ENCODE data around the gene ZFY.

The ZFY gene

DNA sequence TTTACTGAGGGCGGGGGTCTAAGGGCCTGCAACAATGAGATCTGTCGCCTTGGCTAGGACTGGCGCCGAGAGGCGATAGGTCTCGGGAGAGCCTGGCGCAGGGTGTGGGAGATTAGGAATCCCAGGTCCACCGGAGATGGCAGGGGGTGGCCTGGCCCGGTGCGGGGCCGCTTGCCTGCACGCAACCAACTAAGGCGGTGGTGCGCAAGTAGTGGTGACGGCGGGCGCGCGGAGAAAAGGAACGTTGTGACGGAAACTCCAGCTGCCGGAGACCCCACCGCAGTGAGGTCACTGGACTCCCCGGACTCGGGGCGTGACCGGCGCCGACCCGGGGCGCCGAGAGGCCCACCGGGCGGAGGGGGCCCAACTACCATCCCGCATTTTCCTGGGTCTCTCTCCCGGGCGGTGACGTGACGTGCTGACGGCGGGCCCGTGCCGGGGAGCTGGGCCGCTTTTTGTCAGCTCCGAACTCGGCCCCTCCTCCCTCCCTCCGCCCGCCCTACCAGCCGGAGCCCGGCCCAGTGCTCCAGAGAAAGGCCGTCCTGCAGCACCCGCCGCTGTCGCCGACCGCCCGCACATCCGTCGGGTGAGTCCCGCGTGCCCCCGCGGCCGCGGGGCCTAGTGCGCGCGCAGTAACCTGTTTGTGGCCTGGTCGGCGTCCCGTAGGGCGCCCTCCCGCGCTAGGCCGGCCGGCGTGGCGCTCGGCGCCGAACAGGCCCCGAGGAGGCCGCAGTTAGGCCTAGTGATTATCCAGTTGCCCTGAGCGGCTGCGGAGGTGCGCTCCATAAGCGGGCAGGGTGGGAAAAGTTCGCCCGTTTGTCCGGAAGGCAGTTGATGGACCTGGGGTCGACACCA, at the start of gene ZFY:
Gene ZFY, plus strand, starts transcription at position 521 of the 855 bp plus-strand sequence. CDS start 18,556 bp downstream, outside the sequence.
- DNase-seq (ENCODE audit: low read depth in 2 of 3, low spot score in 1 of 3) = peak in 2 of 3 donors; percentile 39 to 44

DNA sequence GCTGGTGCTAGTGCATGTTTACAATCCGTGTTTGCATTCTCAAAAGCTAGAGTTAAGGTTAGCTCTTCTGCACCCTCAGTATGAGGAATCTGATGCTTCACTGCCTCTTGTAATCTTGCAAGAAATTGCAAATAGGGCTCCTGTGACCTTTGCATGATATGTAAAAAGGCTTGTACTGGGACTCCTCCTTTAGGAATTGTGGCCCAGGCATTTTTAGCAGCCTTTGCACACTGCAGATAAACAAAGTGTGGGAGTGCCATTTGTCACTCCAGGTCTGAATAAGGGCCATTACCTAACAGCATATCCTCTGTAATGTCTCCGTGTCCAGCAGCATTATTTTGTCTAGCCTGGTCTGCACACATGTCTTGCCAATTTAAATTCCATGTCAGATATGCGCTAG, 49.3 kb upstream of the ZFY start:
- DNase-seq (ENCODE audit: low read depth in 2 of 3, low spot score in 1 of 3) = no peak

GRCh38 chrY:2887386-2887785, 47.8 kb upstream of the ZFY start:
- peak in 1 of 3 donors; percentile 8 for DNase-seq (ENCODE audit: low read depth in 2 of 3, low spot score in 1 of 3)

- DNase-seq (ENCODE audit: low read depth in 2 of 3, low spot score in 1 of 3) = peak in 1 of 3 donors; percentile 12
Measured at GRCh38 chrY:2887955-2888354, 47.2 kb upstream of the ZFY start.

DNA sequence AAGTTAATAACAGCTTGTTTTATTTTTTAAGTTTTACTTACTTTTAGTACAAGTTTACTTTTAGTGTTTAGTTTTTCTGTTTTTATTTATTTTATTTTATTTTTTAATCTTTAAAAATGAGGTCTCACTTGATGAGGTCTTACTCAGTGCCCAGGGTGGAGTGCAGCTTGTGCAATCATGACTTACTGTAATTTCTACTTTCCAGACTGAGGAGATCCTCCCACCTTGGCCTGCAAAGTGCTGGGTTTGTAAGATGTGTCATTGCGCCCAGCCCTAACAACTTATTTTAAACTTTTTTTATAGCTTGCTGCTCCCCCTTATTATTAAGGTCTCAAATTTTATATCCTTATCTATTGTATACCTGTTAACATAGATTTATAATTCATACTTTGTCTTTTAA, 41.7 kb upstream of the ZFY start:
- no peak for DNase-seq (ENCODE audit: low read depth in 2 of 3, low spot score in 1 of 3)

DNA sequence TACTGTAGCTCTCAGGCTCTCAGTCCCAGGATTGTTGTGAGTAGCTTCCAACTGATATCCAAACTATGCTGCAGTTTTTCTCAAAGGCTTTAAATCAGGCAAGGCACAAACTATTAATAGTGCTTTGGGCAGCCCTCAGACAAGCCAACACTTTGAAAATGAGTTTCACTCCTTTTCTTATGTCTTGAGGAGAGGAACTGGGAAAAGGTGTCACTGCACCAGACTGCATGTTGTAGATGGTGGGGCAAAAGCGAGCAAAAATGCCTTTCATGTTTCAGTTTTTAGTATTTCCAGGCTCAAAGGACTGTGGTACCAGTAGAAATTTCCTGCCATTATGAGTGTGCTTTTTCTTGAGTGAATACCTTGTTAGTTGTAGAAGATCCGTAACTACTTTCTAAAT, 39.1 kb upstream of the ZFY start:
- DNase-seq (ENCODE audit: low read depth in 2 of 3, low spot score in 1 of 3) = no peak

DNA sequence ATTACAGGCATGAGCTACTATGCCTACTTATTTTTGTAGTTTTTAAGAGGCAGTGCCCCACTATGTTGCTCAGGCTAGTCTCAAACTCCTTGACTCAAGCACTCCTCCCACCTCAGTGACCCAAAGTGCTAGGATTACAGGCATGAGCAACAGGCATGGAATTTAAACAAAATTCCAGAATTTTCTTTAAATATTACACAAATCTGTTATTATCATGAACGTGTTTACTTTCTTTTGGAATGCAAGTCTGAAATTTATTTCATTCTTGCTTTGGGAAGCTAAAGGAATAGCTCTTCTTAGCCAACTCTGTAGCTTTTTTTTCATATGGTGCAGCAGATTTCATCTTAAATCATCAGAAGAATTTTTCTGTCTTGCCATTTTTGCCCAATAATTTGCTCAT, 27.8 kb upstream of the ZFY start:
- no peak for DNase-seq (ENCODE audit: low read depth in 2 of 3, low spot score in 1 of 3)

DNA sequence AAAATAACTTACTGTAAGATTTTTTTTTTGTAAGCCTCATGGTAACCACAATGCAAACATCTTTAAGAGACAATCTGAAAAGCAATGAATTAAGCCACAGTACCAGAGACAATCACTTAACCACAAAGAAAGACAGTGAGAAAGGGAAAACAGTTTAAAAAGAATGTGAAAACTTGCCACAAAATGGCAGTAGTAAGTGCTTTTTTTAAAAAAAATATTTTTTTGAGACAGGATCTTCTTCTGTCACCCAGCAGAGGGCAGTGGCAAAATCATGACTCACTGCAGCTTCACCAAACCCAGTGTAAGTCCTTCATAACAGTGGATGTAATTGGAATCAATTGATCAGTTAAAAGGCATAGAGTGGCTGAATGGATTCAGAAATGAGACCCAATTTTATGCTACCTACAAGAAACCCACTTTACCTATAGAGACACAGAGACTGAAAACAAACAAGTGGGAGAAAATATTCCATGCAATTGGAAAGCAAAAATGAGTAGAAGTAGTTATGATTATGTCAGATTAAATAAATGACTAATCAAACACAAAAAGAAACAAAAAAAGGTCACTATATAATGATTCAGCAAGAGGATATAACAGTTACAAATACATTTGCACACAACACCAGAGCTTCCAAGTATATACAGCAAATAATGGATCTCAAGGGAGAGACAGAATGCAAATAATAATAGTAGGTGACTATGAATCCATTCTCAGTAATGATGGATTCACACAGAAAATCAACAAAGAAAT, 21.9 kb upstream of the ZFY start:
- peak in 1 of 3 donors; percentile 8 for DNase-seq (ENCODE audit: low read depth in 2 of 3, low spot score in 1 of 3)

DNA sequence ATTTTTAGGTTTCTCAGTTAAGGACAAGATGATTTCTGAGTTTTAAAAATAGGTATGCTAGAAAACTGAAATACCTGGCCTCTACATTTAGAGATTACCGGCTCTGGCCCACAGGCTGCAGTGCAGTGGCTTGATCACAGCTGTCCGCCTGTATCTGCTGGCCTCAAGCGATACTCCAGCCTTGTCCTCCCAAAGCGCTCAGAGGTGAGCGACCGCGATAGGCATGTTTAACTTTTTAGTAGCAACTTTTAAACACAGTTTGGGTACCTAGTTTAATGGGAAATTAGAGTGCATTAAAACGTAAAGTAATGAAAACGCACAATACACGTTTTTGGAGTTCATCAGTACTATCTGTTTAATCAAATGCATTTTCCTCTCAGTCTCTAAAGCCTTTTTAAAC, 1.1 kb upstream of the ZFY start:
- no peak for DNase-seq (ENCODE audit: low read depth in 2 of 3, low spot score in 1 of 3)

DNA sequence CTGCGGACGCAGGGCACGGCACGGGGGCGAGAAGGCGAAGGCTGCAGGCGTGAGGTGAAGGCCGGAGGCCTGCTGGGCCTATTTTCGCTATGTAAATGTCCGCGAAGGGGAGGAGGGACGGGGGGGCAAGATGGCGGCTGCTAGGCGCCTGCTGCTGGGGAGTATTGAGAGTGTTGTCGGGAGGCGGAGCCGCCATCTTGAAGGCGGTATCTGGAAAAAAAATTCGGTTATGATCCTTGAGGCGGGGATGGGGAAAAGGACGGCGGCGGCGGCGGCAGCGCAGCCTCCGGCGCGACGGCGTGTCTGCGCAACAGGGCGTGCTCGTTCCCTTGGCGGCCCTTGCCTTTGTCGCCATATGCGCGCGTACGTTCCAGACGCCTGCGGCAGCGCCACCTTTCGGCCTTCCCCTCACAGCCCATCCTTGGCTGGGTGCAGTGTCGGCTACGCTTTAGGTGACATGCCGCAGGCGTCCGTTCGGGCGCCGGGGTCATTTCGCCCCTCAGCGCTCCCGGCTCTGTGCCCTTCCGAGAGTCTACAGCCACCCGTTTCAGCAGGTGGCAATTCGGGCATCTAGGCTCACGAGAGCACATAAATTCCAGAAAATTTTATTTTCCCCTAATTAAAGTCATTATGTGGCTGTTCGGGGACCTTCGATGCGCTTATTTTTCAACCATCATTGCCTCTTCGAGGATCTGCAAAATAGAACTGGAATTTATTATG, 695 bp downstream of the ZFY start:
- DNase-seq (ENCODE audit: low read depth in 2 of 3, low spot score in 1 of 3) = peak in 2 of 3 donors; percentile 79

GRCh38 chrY:2936436-2936750, 1.2 kb downstream of the ZFY start:
- DNase-seq (ENCODE audit: low read depth in 2 of 3, low spot score in 1 of 3) = no peak

DNA sequence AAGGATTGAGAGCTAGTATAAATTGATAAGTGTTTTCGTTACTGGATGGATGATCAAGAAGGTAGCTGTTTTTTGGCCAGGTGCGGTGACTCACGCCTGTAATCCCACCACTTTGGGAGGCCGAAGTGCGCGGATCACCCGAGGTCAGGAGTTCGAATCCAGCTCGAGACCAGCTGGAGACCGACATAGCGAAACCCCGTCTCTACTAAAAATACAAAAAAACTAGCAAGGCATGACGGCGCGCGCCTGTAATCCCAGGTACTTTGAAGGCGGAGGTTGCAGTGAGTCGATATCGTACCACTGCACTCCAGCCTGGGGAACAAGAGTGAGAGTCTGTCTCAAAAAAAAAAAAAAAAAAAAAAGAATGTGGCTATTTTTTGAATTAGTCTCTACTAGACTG, 2.0 kb downstream of the ZFY start:
- DNase-seq (ENCODE audit: low read depth in 2 of 3, low spot score in 1 of 3) = peak in 1 of 3 donors; percentile 3

- peak in 1 of 3 donors; percentile 28 for DNase-seq (ENCODE audit: low read depth in 2 of 3, low spot score in 1 of 3)
Measured at GRCh38 chrY:2949590-2950252, 14.5 kb downstream of the ZFY start.

- DNase-seq (ENCODE audit: low read depth in 2 of 3, low spot score in 1 of 3) = no peak
Measured at GRCh38 chrY:2950655-2951054, 15.5 kb downstream of the ZFY start.

- DNase-seq (ENCODE audit: low read depth in 2 of 3, low spot score in 1 of 3) = no peak
Measured at GRCh38 chrY:2952912-2953311, 17.7 kb downstream of the ZFY start.

DNA sequence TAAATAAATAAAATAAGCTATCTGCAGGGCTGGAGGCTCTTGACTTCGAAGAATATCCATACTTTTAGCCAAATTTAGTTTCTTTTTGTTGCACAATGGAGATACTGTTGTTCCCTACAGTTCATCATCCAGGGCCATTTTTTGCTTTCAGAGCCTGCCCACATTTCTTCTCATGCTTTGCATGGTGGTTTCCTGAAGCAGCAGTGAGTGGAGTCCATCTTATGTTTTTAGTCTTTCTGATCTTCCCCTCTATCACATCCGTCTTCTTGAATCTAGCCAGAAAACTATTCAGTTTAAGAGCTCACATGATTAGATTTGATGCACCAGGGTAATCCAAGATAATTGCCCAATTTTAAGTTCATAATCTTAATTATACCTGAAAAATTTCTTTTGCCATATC, 19.6 kb downstream of the ZFY start:
- DNase-seq (ENCODE audit: low read depth in 2 of 3, low spot score in 1 of 3) = no peak

- DNase-seq (ENCODE audit: low read depth in 2 of 3, low spot score in 1 of 3) = no peak
Measured at GRCh38 chrY:2955561-2955960, 20.4 kb downstream of the ZFY start.

DNA sequence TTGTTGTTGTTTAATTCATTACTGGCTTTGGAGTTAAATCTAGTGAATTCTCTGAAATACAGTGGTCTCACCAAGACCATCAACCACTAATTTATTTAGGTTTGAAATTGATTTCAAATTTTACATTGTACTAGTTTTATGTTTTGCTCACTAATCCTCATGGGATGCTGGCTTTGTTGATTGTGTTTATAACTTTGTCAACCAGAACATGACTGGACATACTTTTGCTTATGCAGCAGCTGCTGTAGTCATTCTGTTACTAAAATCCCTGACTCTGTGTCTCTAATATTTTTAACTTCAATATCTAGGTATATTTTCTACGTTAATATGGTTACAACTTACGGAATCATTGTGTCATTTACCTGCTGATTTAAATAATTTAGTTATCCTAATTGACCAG, 26.9 kb downstream of the ZFY start:
- DNase-seq (ENCODE audit: low read depth in 2 of 3, low spot score in 1 of 3) = no peak

DNA sequence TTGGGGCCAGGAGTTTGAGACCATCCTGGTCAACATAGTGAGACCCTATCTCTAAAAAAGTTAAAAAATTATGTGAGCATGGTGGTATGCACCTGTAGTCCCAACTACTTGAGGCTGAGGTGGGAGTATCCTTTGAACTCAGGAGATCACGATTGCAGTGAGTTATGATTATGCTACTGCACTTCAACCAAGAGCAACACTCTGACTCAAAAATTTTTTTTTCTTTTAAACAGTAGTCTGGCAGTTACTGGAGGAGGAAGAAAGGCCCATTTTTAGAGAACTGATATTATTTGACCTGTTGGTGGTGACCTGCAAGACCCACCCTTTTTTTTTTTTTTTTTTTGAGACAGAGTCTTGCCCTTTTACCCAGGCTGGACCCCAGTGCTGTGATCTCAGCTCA, 29.6 kb downstream of the ZFY start:
- no peak for DNase-seq (ENCODE audit: low read depth in 2 of 3, low spot score in 1 of 3)

DNA sequence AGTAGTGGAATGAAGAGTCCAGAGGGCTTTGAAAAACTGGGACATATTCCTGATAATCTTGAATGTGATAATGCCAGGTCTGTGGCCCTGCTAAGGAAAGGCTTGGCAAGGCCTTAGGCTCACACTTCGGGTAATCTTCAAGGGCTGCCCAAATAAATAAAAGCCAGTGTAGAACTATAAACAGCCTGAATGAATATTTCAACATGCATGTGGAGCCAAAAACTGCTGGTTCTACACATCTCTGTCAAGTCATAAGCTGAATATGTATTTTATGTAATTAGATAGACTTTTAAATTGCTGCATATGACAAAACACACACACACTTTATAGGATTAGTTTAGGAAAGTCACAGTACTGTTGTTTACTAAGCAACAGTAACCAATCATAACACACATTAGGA, 30.4 kb downstream of the ZFY start:
- DNase-seq (ENCODE audit: low read depth in 2 of 3, low spot score in 1 of 3) = no peak

DNA sequence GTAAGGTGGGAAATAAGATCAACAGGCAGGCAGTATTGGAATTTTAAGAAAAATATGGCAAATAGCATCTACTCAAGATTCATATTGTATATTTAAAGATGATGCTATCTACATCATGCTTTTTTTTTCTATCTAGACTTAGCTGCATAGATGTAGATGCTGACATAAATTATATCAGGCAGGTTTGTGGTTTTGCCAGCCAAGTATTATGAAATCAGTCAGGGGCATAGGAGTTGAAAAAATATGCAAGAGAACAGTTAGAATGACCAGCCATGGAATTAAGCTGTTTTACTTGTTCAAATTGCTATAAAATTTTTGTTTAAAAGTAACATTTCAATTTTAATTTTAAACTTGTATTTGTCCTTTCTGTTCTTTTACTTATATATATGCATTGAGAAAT, 34.4 kb downstream of the ZFY start:
- DNase-seq (ENCODE audit: low read depth in 2 of 3, low spot score in 1 of 3) = no peak
